ENCODE data around the gene TMEM44. TPM values are rescaled to one million over a fixed set of nuclear protein-coding genes. Genes with fewer than 3 reads are reported as not detected.

TMEM44 gene
- total and polyA plus RNA-seq, 2 donors (not counting 1 experiment from before 2014, with no cell fraction given) = 11.0 to 14.9 TPM

GRCh38 chr3:194574639-194575483 is 58.4 kb downstream of the TMEM44 start:
- Histone ChIP-seq H3K4me1 (ENCODE audit: control insufficient read depth, extremely low read depth, insufficient read depth, low read length) (peaks cover 33% of the 10 kb centered on the region), H3K27ac (ENCODE audit: insufficient read depth, low read length) (peak overlapping the region; percentile 90), H3K36me3 (ENCODE audit: control insufficient read depth, insufficient read depth, low read length) (no peaks in the 10 kb centered on the region), H3K27me3 (ENCODE audit: control insufficient read depth, insufficient read depth, low read length) (no peaks in the 10 kb centered on the region), H4K20me1 (ENCODE audit: control insufficient read depth, extremely low read depth, insufficient read depth, low read length) (no peaks in the 10 kb centered on the region), H3K9ac (ENCODE audit: insufficient read depth, low read length) (peak overlapping the region; percentile 24), H3K4me2 (ENCODE audit: extremely low read depth, insufficient read depth, low read length) (peak overlapping the region; percentile 36), H3K4me3 (replicated peaks in 1 of 4; ENCODE audit: control extremely low read depth in 1 of 4, insufficient read depth in 1 of 4, low read depth in 3 of 4, low read length in 4 of 4) (no peak overlapping the region), H3K79me2 (ENCODE audit: control insufficient read depth, insufficient read depth, low read length) (no peaks in the 10 kb centered on the region), H2AFZ (ENCODE audit: low read length) (no peak overlapping the region), H3K9me3 (ENCODE audit: control insufficient read depth, insufficient read depth, low read depth, low read length) (no peaks in the 10 kb centered on the region)
- peak; percentile 80 to 85 for DNase-seq (ENCODE audit: low read depth in 2 of 2)
- TF ChIP-seq CTCF (conservative IDR thresholded peaks at IDR 0.05 in 1 of 2, IDR thresholded peaks at IDR 0.05 in 1 of 2; ENCODE audit: low read depth in 1 of 2, low read length in 2 of 2) (peak; percentile 10 to 50), EZH2 (IDR thresholded peaks at IDR 0.05; ENCODE audit: low read length, missing control alignments) (no peak)

- no peaks in the 10 kb centered on the region for H4K20me1 ChIP-seq (ENCODE audit: control insufficient read depth, extremely low read depth, insufficient read depth, low read length)
- H3K4me2 ChIP-seq (ENCODE audit: extremely low read depth, insufficient read depth, low read length) = no peak overlapping the region
- DNase-seq (ENCODE audit: low read depth in 2 of 2) = peak; percentile 59 to 72
- no peaks in the 10 kb centered on the region for H3K79me2 ChIP-seq (ENCODE audit: control insufficient read depth, insufficient read depth, low read length)
- no peaks in the 10 kb centered on the region for H3K27me3 ChIP-seq (ENCODE audit: control insufficient read depth, insufficient read depth, low read length)
- TF ChIP-seq EZH2 (IDR thresholded peaks at IDR 0.05; ENCODE audit: low read length, missing control alignments) (no peak), CTCF (conservative IDR thresholded peaks at IDR 0.05 in 1 of 2, IDR thresholded peaks at IDR 0.05 in 1 of 2; ENCODE audit: low read depth in 1 of 2, low read length in 2 of 2) (peak; percentile 12 to 52)
- no peak overlapping the region for H3K4me3 ChIP-seq (replicated peaks in 1 of 4; ENCODE audit: control extremely low read depth in 1 of 4, insufficient read depth in 1 of 4, low read depth in 3 of 4, low read length in 4 of 4)
- H3K36me3 ChIP-seq (ENCODE audit: control insufficient read depth, insufficient read depth, low read length) = no peaks in the 10 kb centered on the region
- peak overlapping the region; percentile 90 for H3K27ac ChIP-seq (ENCODE audit: insufficient read depth, low read length)
- no peak overlapping the region for H2AFZ ChIP-seq (ENCODE audit: low read length)
- no peaks in the 10 kb centered on the region for H3K9me3 ChIP-seq (ENCODE audit: control insufficient read depth, insufficient read depth, low read depth, low read length)
- H3K9ac ChIP-seq (ENCODE audit: insufficient read depth, low read length) = no peak overlapping the region
- peaks cover 33% of the 10 kb centered on the region for H3K4me1 ChIP-seq (ENCODE audit: control insufficient read depth, extremely low read depth, insufficient read depth, low read length)
Measured at GRCh38 chr3:194573680-194574437, 59.4 kb downstream of the TMEM44 start.

- Histone ChIP-seq H3K4me3 (replicated peaks in 1 of 4; ENCODE audit: control extremely low read depth in 1 of 4, insufficient read depth in 1 of 4, low read depth in 3 of 4, low read length in 4 of 4) (no peak overlapping the region), H3K79me2 (ENCODE audit: control insufficient read depth, insufficient read depth, low read length) (no peaks in the 10 kb centered on the region), H3K9me3 (ENCODE audit: control insufficient read depth, insufficient read depth, low read depth, low read length) (no peaks in the 10 kb centered on the region), H3K27me3 (ENCODE audit: control insufficient read depth, insufficient read depth, low read length) (no peaks in the 10 kb centered on the region), H3K9ac (ENCODE audit: insufficient read depth, low read length) (peak overlapping the region; percentile 37), H3K4me1 (ENCODE audit: control insufficient read depth, extremely low read depth, insufficient read depth, low read length) (peaks cover 29% of the 10 kb centered on the region), H3K36me3 (ENCODE audit: control insufficient read depth, insufficient read depth, low read length) (no peaks in the 10 kb centered on the region), H3K27ac (ENCODE audit: insufficient read depth, low read length) (peak overlapping the region; percentile 65), H4K20me1 (ENCODE audit: control insufficient read depth, extremely low read depth, insufficient read depth, low read length) (no peaks in the 10 kb centered on the region), H2AFZ (ENCODE audit: low read length) (no peak overlapping the region), H3K4me2 (ENCODE audit: extremely low read depth, insufficient read depth, low read length) (no peak overlapping the region)
- peak in 1 of 2 donors; percentile 69 for DNase-seq (ENCODE audit: low read depth in 2 of 2)
- no peak for TF ChIP-seq CTCF (conservative IDR thresholded peaks at IDR 0.05 in 1 of 2, IDR thresholded peaks at IDR 0.05 in 1 of 2; ENCODE audit: low read depth in 1 of 2, low read length in 2 of 2)
- TF ChIP-seq EZH2 (IDR thresholded peaks at IDR 0.05; ENCODE audit: low read length, missing control alignments) = no peak
Measured at GRCh38 chr3:194572944-194573491, 60.2 kb downstream of the TMEM44 start.

Data from fibroblast of lung (primary cell).